Measurements from ENCODE around the gene SLC9C2. TPM values are rescaled to one million over a fixed set of nuclear protein-coding genes. Genes with fewer than 3 reads are reported as not detected.

Gene SLC9C2
- total RNA-seq, 1 experiment from 2014 or later = not detected

- H3K27ac Mint-ChIP-seq = no peak overlapping the region
- peaks cover 3% of the 10 kb centered on the region; the same call in 1 of the 2 replicates for H3K4me1 ChIP-seq (ENCODE audit: insufficient read depth, low read length)
- H3K4me2 ChIP-seq (ENCODE audit: insufficient read depth, insufficient read length, low read length) = no peak overlapping the region
- WGBS (ENCODE audit: extremely low coverage, insufficient read length, low lambda C conversion rate) = no CpG with 5 or more reads among the region's 3 CpGs
- no peak overlapping the region for H3K4me3 Mint-ChIP-seq
- H3K27ac ChIP-seq (ENCODE audit: insufficient read length, low read depth, low read length) = no peak overlapping the region
- TF ChIP-seq, protein P1, sequence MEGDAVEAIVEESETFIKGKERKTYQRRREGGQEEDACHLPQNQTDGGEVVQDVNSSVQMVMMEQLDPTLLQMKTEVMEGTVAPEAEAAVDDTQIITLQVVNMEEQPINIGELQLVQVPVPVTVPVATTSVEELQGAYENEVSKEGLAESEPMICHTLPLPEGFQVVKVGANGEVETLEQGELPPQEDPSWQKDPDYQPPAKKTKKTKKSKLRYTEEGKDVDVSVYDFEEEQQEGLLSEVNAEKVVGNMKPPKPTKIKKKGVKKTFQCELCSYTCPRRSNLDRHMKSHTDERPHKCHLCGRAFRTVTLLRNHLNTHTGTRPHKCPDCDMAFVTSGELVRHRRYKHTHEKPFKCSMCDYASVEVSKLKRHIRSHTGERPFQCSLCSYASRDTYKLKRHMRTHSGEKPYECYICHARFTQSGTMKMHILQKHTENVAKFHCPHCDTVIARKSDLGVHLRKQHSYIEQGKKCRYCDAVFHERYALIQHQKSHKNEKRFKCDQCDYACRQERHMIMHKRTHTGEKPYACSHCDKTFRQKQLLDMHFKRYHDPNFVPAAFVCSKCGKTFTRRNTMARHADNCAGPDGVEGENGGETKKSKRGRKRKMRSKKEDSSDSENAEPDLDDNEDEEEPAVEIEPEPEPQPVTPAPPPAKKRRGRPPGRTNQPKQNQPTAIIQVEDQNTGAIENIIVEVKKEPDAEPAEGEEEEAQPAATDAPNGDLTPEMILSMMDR (conservative IDR thresholded peaks at IDR 0.05) = no peak
- no peak overlapping the region for H4K8ac ChIP-seq (replicated peaks; ENCODE audit: insufficient read length, low read depth, low read length)
- no peak overlapping the region for H2BK5ac ChIP-seq (ENCODE audit: insufficient read length, low read length)
- H2BK120ac ChIP-seq (ENCODE audit: low read depth, low read length, poor library complexity, severe bottlenecking) = no peak overlapping the region
- H3K27me3 ChIP-seq (ENCODE audit: insufficient read depth, low read length) = no peaks in the 10 kb centered on the region
- no peak overlapping the region for H3K9ac ChIP-seq (ENCODE audit: extremely low read depth, insufficient read length, low read length)
- H4K5ac ChIP-seq (ENCODE audit: insufficient read length, low read depth, low read length) = no peak overlapping the region
- H3K23ac ChIP-seq (ENCODE audit: insufficient read length, low read depth, low read length) = no peak overlapping the region
- H2AK5ac ChIP-seq (ENCODE audit: insufficient read length, low read length) = no peak overlapping the region
- no peak overlapping the region for H3K14ac ChIP-seq (ENCODE audit: insufficient read depth, low read length)
- H3K9me3 ChIP-seq (ENCODE audit: control insufficient read depth, low read depth, low read length) = no peaks in the 10 kb centered on the region
- H3K36me3 Mint-ChIP-seq (ENCODE audit: insufficient read depth in 1 of 3, low read depth in 3 of 3) = no peaks in the 10 kb centered on the region
- H3K4ac ChIP-seq (ENCODE audit: low read depth, low read length) = no peak overlapping the region
- H3K79me1 ChIP-seq (ENCODE audit: insufficient read depth, low read depth, low read length, poor library complexity, severe bottlenecking) = no peaks in the 10 kb centered on the region
- H2BK20ac ChIP-seq (ENCODE audit: low read depth, low read length, poor library complexity, severe bottlenecking) = no peak overlapping the region
- H3K9me3 Mint-ChIP-seq = no peaks in the 10 kb centered on the region
- no peak overlapping the region for H2BK12ac ChIP-seq (ENCODE audit: insufficient read length, low read depth, low read length)
- no peak overlapping the region for H3K56ac ChIP-seq (ENCODE audit: insufficient read length, low read depth, low read length)
- no peak overlapping the region for H2BK15ac ChIP-seq (ENCODE audit: low read depth, low read length)
- no peaks in the 10 kb centered on the region for H3K27me3 Mint-ChIP-seq (ENCODE audit: low read depth)
- H3K23me2 ChIP-seq (ENCODE audit: insufficient read length, low read depth, low read length, poor library complexity, severe bottlenecking) = no peaks in the 10 kb centered on the region
- DNase-seq = no peak
- H3T11ph ChIP-seq (ENCODE audit: low read length) = no peak overlapping the region
- H4K20me1 ChIP-seq (ENCODE audit: control insufficient read depth, insufficient read depth, insufficient read length) = no peaks in the 10 kb centered on the region
- no peak overlapping the region for H4K91ac ChIP-seq (ENCODE audit: insufficient read length, low read depth, low read length)
- no peaks in the 10 kb centered on the region for H3K79me2 ChIP-seq (ENCODE audit: insufficient read depth, low read length)
- H2AFZ ChIP-seq (ENCODE audit: low read length) = no peak overlapping the region
- no peak overlapping the region for H3K18ac ChIP-seq (ENCODE audit: insufficient read length, low read depth, low read length)
- peaks cover 13 to 23% of the 10 kb centered on the region in 2 experiments for H3K4me1 Mint-ChIP-seq
Measured at GRCh38 chr1:173523329-173523728, 79.5 kb downstream of the SLC9C2 start.
